Suprapubic skin (tissue), 4 donors: ENCODE results near the gene XCL1. TPM values are rescaled to one million over a fixed set of nuclear protein-coding genes. Genes with fewer than 3 reads are reported as not detected.
A peak's percentile ranks its signal among the peaks of the same experiment; 100 is the strongest.

Experiments used
- DNase-seq, 2 donors: peaks; one replicate each; pipeline ENCODE4 v3.0.0-alpha.2; 2019; ENCODE audit warnings: low spot score in 2 of 2
- H3K27ac ChIP-seq: fragments of 200-600 bp; sonication (generic); one replicate; pipeline ENCODE4 v1.5.1; 2019
- H3K27me3 ChIP-seq: fragments of 200-600 bp; sonication (generic); one replicate; pipeline ENCODE4 v1.5.1; 2019
- H3K36me3 ChIP-seq: fragments of 200-600 bp; sonication (generic); one replicate; pipeline ENCODE4 v1.5.1; 2019
- H3K4me1 ChIP-seq: fragments of 200-600 bp; sonication (generic); one replicate; pipeline ENCODE4 v1.5.1; 2019
- H3K4me3 ChIP-seq: fragments of 200-600 bp; sonication (generic); one replicate; pipeline ENCODE4 v1.5.1; 2019; ENCODE audit warnings: mild to moderate bottlenecking
- H3K9me3 ChIP-seq: fragments of 200-600 bp; sonication (generic); one replicate; pipeline ENCODE4 v1.5.1; 2019
- CTCF ChIP-seq, 2 donors: fragments of 200-600 bp in 1 of 2; fragments of 450-650 bp in 1 of 2; sonication (generic) in 1 of 2; IDR thresholded peaks; one replicate each; pipeline ENCODE4 v1.5.1; 2016 to 2019; ENCODE audit warnings: antibody characterized with exemption in 2 of 2, mild to moderate bottlenecking in 1 of 2, moderate library complexity in 1 of 2
- EP300 ChIP-seq: sonication (generic); formaldehyde crosslinking; IDR thresholded peaks from one replicate; pipeline ENCODE4 v1.6.1; 2017; ENCODE audit warnings: antibody characterized with exemption
- POLR2A ChIP-seq, 2 donors: fragments of 450-650 bp; IDR thresholded peaks; one replicate each; pipeline ENCODE4 v1.6.1; 2017; ENCODE audit warnings: antibody characterized with exemption in 2 of 2, mild to moderate bottlenecking in 2 of 2, moderate library complexity in 2 of 2
- POLR2AphosphoS5 ChIP-seq, 3 donors: sonication (generic); formaldehyde crosslinking; IDR thresholded peaks; one replicate each; pipeline ENCODE4 v1.6.1; 2017; ENCODE audit warnings: antibody characterized with exemption in 3 of 3
- WGBS: methylation state at CpG from one replicate; pipeline ENCODE4 v1.1.5; 2018; 5-methylcytosine and 5-hydroxymethylcytosine counted together
- total RNA-seq, 4 donors: library from RNA; depleted of rRNA; stranded (reverse); fragments of >200 nt; gene quantifications; one replicate each; pipeline ENCODE4 v1.1.0, GENCODE V29; 2016

The XCL1 gene
- total RNA-seq, 4 donors from 2014 or later = not detected

GRCh38 chr1:168598125-168598524, 21.7 kb downstream of the XCL1 start:
- Histone ChIP-seq H3K4me1 (no peaks in the 10 kb centered on the region), H3K4me3 (no peak overlapping the region), H3K27me3 (peaks cover 7% of the 10 kb centered on the region), H3K9me3 (no peaks in the 10 kb centered on the region), H3K36me3 (no peaks in the 10 kb centered on the region), H3K27ac (no peak overlapping the region)
- DNase-seq = no peak
- WGBS = 87% methylated on average over 3 of the region's 3 CpGs
- TF ChIP-seq EP300 (no peak), POLR2AphosphoS5 (IDR thresholded peaks at IDR 0.05) (no peak), CTCF (IDR thresholded peaks at IDR 0.05) (no peak), POLR2A (IDR thresholded peaks at IDR 0.05) (no peak)

GRCh38 chr1:168598892-168599291, 22.5 kb downstream of the XCL1 start:
- TF ChIP-seq POLR2AphosphoS5 (IDR thresholded peaks at IDR 0.05) = no peak
- no peak for TF ChIP-seq CTCF (IDR thresholded peaks at IDR 0.05)
- no peak for TF ChIP-seq POLR2A (IDR thresholded peaks at IDR 0.05)
- TF ChIP-seq EP300 = no peak
- Histone ChIP-seq H3K27ac (no peak overlapping the region), H3K4me3 (no peak overlapping the region), H3K27me3 (peaks cover 4% of the 10 kb centered on the region), H3K4me1 (no peaks in the 10 kb centered on the region), H3K36me3 (no peaks in the 10 kb centered on the region), H3K9me3 (no peaks in the 10 kb centered on the region)
- WGBS = 98% methylated on average over 1 of the region's 1 CpG
- DNase-seq = no peak

GRCh38 chr1:168599641-168600040, 23.2 kb downstream of the XCL1 start:
- no peaks in the 10 kb centered on the region for H3K36me3 ChIP-seq
- 74% methylated on average over 2 of the region's 2 CpGs for WGBS

GRCh38 chr1:168601051-168601450, 24.6 kb downstream of the XCL1 start:
- Histone ChIP-seq H3K4me3 (no peak overlapping the region), H3K27me3 (peaks cover 4% of the 10 kb centered on the region), H3K27ac (no peak overlapping the region), H3K9me3 (no peaks in the 10 kb centered on the region), H3K4me1 (no peaks in the 10 kb centered on the region), H3K36me3 (no peaks in the 10 kb centered on the region)
- DNase-seq = no peak
- WGBS = 45% methylated on average over 4 of the region's 4 CpGs
- TF ChIP-seq POLR2AphosphoS5 (IDR thresholded peaks at IDR 0.05) (no peak), EP300 (no peak), CTCF (IDR thresholded peaks at IDR 0.05) (no peak)

More at GRCh38 chr1:168599641-168600040, 23.2 kb downstream of the XCL1 start:
- peaks cover 4% of the 10 kb centered on the region for H3K27me3 ChIP-seq
- H3K27ac ChIP-seq = no peak overlapping the region
- TF ChIP-seq POLR2A (IDR thresholded peaks at IDR 0.05) (no peak), POLR2AphosphoS5 (IDR thresholded peaks at IDR 0.05) (no peak), CTCF (IDR thresholded peaks at IDR 0.05) (no peak), EP300 (no peak)
- H3K9me3 ChIP-seq = no peaks in the 10 kb centered on the region
- H3K4me3 ChIP-seq = no peak overlapping the region
- DNase-seq = no peak
- no peaks in the 10 kb centered on the region for H3K4me1 ChIP-seq

- no peak overlapping the region for H3K27ac ChIP-seq
- H3K9me3 ChIP-seq = no peaks in the 10 kb centered on the region
- no peaks in the 10 kb centered on the region for H3K36me3 ChIP-seq
- WGBS = 39% methylated on average over 4 of the region's 4 CpGs
- peaks cover 4% of the 10 kb centered on the region for H3K27me3 ChIP-seq
- DNase-seq = peak; percentile 78 to 83
- no peaks in the 10 kb centered on the region for H3K4me1 ChIP-seq
- no peak overlapping the region for H3K4me3 ChIP-seq
- TF ChIP-seq POLR2AphosphoS5 (IDR thresholded peaks at IDR 0.05) (no peak), POLR2A (IDR thresholded peaks at IDR 0.05) (no peak), CTCF (IDR thresholded peaks at IDR 0.05) (peak; percentile 59 to 73), EP300 (no peak)
Observed at GRCh38 chr1:168603501-168604110, 27.2 kb downstream of the XCL1 start.
